Naive thymus-derived CD4-positive, alpha-beta T cell (primary cell): ENCODE data around the gene TPP1. TPM values are rescaled to one million over a fixed set of nuclear protein-coding genes. Genes with fewer than 3 reads are reported as not detected.
A peak's percentile ranks its signal among the peaks of the same experiment; 100 is the strongest.

Experiments
- ATAC-seq: fragments of 150-1000 bp; cut with Tn5 transposase; 2 replicates; pipeline ENCODE4 v1.10.0; 2021; ENCODE audit warnings: mild to moderate bottlenecking, moderate library complexity
- CTCF ChIA-PET: fragments of 350-600 bp; sonication (Branson Sonifier 250); formaldehyde crosslinking; loops from one replicate; lab custom pipeline; 2021; ENCODE audit warnings: antibody characterized with exemption; lab: Charles Lee
- POLR2A ChIA-PET: fragments of 350-600 bp; sonication (Branson Sonifier 250); formaldehyde crosslinking; loops from one replicate; lab custom pipeline; 2021; ENCODE audit warnings: antibody characterized with exemption, inconsistent platforms; lab: Charles Lee
- DNase-seq, 9 donors: peaks; one replicate each; pipeline versions ENCODE4 v3.0.0 to v3.0.0-alpha.2; 2020 to 2022; ENCODE audit warnings: mixed read lengths in 1 of 9
- H3K27ac ChIP-seq: one replicate; pipeline ENCODE4 v1.7.0; 2013; ENCODE audit warnings: mild to moderate bottlenecking, low read depth, low read length, moderate library complexity
- H3K27me3 ChIP-seq, 2 donors: one replicate each; pipeline ENCODE4 v1.7.0; 2013; ENCODE audit warnings: low read length in 2 of 2, mild to moderate bottlenecking in 2 of 2, moderate library complexity in 2 of 2; ENCODE audit not compliant: control insufficient read depth in 2 of 2, insufficient read depth in 2 of 2
- H3K36me3 ChIP-seq, 3 experiments: 1 replicate in 2 of 3; 2 replicates in 1 of 3; pipeline ENCODE4 v1.7.0; 2013; ENCODE audit warnings: low read length in 3 of 3, mild to moderate bottlenecking in 3 of 3, moderate library complexity in 1 of 3; ENCODE audit not compliant: insufficient read depth in 3 of 3, control insufficient read depth in 2 of 3
- H3K4me1 ChIP-seq, 2 donors: one replicate each; pipeline ENCODE4 v1.7.0; 2013; ENCODE audit warnings: low read length in 2 of 2, mild to moderate bottlenecking in 2 of 2, moderate library complexity in 1 of 2; ENCODE audit not compliant: control insufficient read depth in 2 of 2, insufficient read depth in 2 of 2
- H3K4me3 ChIP-seq: 2 replicates; pipeline ENCODE4 v1.7.0; 2013; ENCODE audit warnings: mild to moderate bottlenecking, low read length
- H3K9me3 ChIP-seq, 3 experiments: 1 replicate in 2 of 3; 2 replicates in 1 of 3; pipeline ENCODE4 v1.7.0; 2013; ENCODE audit warnings: low read length in 3 of 3; ENCODE audit not compliant: control insufficient read depth in 2 of 3
- H3K27ac Mint-ChIP-seq, 9 donors: one replicate each; pipeline ENCODE4 v1.8.0; 2020 to 2022; ENCODE audit warnings: mixed read lengths in 9 of 9, mild to moderate bottlenecking in 8 of 9, moderate library complexity in 5 of 9, inconsistent platforms in 2 of 9
- H3K27me3 Mint-ChIP-seq, 5 donors: one replicate each; pipeline ENCODE4 v1.8.0; 2021 to 2022; ENCODE audit warnings: mixed read lengths in 5 of 5, mild to moderate bottlenecking in 1 of 5
- H3K36me3 Mint-ChIP-seq, 5 donors: one replicate each; pipeline ENCODE4 v1.8.0; 2020 to 2022; ENCODE audit warnings: mixed read lengths in 5 of 5, mild to moderate bottlenecking in 3 of 5, inconsistent platforms in 1 of 5
- H3K4me1 Mint-ChIP-seq, 7 donors: one replicate each; pipeline ENCODE4 v1.8.0; 2020 to 2022; ENCODE audit warnings: mixed read lengths in 7 of 7, mild to moderate bottlenecking in 3 of 7, inconsistent platforms in 1 of 7
- H3K4me3 Mint-ChIP-seq, 10 donors: one replicate each; pipeline ENCODE4 v1.8.0; 2020 to 2022; ENCODE audit warnings: mild to moderate bottlenecking in 10 of 10, mixed read lengths in 10 of 10, moderate library complexity in 6 of 10, inconsistent platforms in 2 of 10
- H3K9me3 Mint-ChIP-seq, 11 donors: one replicate each; pipeline ENCODE4 v1.8.0; 2020 to 2022; ENCODE audit warnings: mixed read lengths in 11 of 11, mild to moderate bottlenecking in 4 of 11, inconsistent platforms in 1 of 11, moderate library complexity in 1 of 11
- intact Hi-C, 2 donors: fragments of 100-400 bp; cut with micrococcal nuclease; formaldehyde crosslinking; loops; one replicate each; pipeline ENCODE4 v1.15.1; 2023
- polyA plus RNA-seq, 2 donors: library from polyadenylated mRNA; unstranded; fragments of 300-500 nt; fragmentation: Illumina TruSeq; gene quantifications; one replicate each; pipeline ENCODE4 v1.2.3, GENCODE V29; 2021
- total RNA-seq, 6 experiments: library from RNA in 5 of 6; stranded (reverse) in 5 of 6; gene quantifications; 1 replicate in 5 of 6; 2 replicates in 1 of 6; pipeline ENCODE4 v1.2.3 and lab custom pipeline; 2021 to 2026

Gene TPP1
- total and polyA plus RNA-seq, 7 experiments from 2014 or later, result 49.9 to 160 (median 116) TPM

DNA sequence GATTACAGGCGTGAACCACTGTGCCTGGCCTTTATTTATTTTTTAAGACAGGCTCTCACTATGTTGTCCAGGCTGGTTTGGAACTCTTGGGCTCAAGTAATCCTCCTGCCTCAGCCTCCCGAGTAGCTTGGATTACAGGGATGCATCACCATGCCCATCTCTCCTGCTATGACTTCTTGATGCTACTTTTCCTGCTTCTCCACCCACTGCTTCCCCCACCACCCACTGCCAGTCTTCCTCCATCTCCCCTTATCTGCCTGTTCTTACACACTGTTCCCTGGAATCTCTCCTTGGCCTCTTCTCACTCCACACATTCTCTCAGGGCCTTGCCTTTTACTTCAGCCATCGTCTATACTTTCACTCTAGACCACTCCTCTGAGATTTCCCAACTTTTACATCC lies 17.3 kb upstream of the TPP1 start:
- H3K4me1 ChIP-seq, result no peaks in the 10 kb centered on the region
- Mint-ChIP-seq H3K4me1 (peaks cover 0 to 7% (median 5%) of the 10 kb centered on the region in 7 donors), H3K27me3 (no peaks in the 10 kb centered on the region), H3K4me3 (no peak overlapping the region), H3K36me3 (peaks cover 0 to 16% (median 8%) of the 10 kb centered on the region in 5 donors), H3K27ac (no peak overlapping the region), H3K9me3 (peaks cover 0 to 1% (median 0%) of the 10 kb centered on the region in 11 donors)
- ChIA-PET POLR2A (interaction anchor here (1.4 kb wide), 1 partner anchor 17 kb away, joined by 4 read pairs; the partner anchor contains the start of gene TPP1), CTCF (interaction anchor here (0.8 kb wide), 1 partner anchor 18 kb away, joined by 3 read pairs; no protein-coding TSS in a partner anchor)
- H3K27me3 ChIP-seq, result no peaks in the 10 kb centered on the region
- peaks cover 0 to 43% (median 0%) of the 10 kb centered on the region in 3 experiments for H3K36me3 ChIP-seq
- H3K27ac ChIP-seq, result no peak overlapping the region
- ATAC-seq (no peak), DNase-seq (no peak)
- H3K4me3 ChIP-seq, result no peak overlapping the region
- H3K9me3 ChIP-seq, result no peaks in the 10 kb centered on the region
- intact Hi-C loops, result no loop called here

DNA sequence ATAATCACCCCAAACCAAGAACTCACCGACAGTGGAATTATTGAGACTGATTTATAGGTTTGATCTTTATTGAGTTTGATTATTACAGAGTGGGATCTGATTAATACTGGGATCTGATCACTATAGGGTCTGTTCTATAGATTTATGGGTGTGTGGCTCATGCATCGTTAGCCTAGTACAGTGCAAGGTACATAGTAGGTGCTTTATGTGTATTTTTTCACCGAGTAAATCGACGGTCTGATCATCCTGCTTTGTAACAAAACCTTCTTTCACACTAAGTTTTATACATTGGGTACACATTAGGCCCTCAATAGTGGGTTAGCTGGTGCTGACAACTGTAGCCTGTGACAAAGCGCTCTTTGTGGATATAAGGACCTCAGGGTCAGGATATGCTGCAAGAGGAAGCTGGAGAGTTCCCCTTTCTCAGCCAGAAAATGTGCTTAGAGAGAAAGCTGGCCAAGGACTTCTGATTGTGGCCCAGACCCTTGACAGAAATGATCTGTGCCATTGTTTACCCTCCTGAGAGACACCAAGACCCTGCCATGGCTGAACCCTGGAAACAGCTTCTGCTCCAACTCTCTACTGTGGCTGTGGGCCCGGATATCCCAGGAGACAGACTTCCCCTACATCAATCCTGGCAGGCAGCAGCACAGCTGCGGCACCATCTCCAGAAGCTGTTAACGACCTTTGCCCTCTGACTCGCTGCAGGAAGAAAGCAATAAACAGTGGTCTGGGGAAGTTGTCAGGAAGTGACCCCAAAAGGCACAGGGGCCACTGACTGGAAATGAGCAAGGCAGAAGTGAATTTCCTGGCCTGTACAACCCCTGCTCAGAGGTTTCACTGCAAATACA lies 16.1 kb upstream of the TPP1 start:
- no peak overlapping the region for H3K27ac ChIP-seq
- H3K9me3 Mint-ChIP-seq, result peaks cover 0 to 1% (median 0%) of the 10 kb centered on the region in 11 donors
- ATAC-seq (peak; percentile 69), DNase-seq (no peak)
- peaks cover 0 to 46% (median 0%) of the 10 kb centered on the region in 3 experiments for H3K36me3 ChIP-seq
- POLR2A ChIA-PET, result interaction anchor here (0.6 to 1.4 kb wide), 3 partner anchors 14 to 18 kb away, joined by 3 to 6 read pairs (median 4); partner anchors contain the start of gene TPP1
- H3K4me1 Mint-ChIP-seq, result peaks cover 0 to 7% (median 5%) of the 10 kb centered on the region in 7 donors
- no peaks in the 10 kb centered on the region for H3K9me3 ChIP-seq
- H3K4me3 Mint-ChIP-seq, result no peak overlapping the region
- CTCF ChIA-PET, result interaction anchor here (0.8 to 0.9 kb wide), 2 partner anchors 8 to 17 kb away, joined by 3 read pairs; no protein-coding TSS in a partner anchor
- intact Hi-C loops, result no loop called here
- H3K4me3 ChIP-seq, result no peak overlapping the region
- no peaks in the 10 kb centered on the region for H3K27me3 Mint-ChIP-seq
- H3K36me3 Mint-ChIP-seq, result peaks cover 0 to 21% (median 12%) of the 10 kb centered on the region in 5 donors
- H3K27ac Mint-ChIP-seq, result peak overlapping the region in 2 of 9 donors; percentile 3 to 39
- H3K27me3 ChIP-seq, result no peaks in the 10 kb centered on the region
- no peaks in the 10 kb centered on the region for H3K4me1 ChIP-seq

- DNase-seq (no peak), ATAC-seq (no peak)
- ChIA-PET CTCF (interaction anchor here (0.9 kb wide), 1 partner anchor 9 kb away, joined by 3 read pairs; no protein-coding TSS in a partner anchor), POLR2A (interaction anchor here (1.1 to 1.3 kb wide), 2 partner anchors 10 to 13 kb away, joined by 3 read pairs; no protein-coding TSS in a partner anchor)
- intact Hi-C loops, result no loop called here
- peaks cover 0 to 43% (median 0%) of the 10 kb centered on the region in 3 experiments for H3K36me3 ChIP-seq
- no peak overlapping the region for H3K4me3 ChIP-seq
- no peaks in the 10 kb centered on the region for H3K4me1 ChIP-seq
- H3K27ac ChIP-seq, result no peak overlapping the region
- Mint-ChIP-seq H3K27ac (peak overlapping the region in 2 of 9 donors; percentile 26 to 39), H3K36me3 (peaks cover 0 to 17% (median 10%) of the 10 kb centered on the region in 5 donors), H3K4me1 (peaks cover 0 to 5% (median 3%) of the 10 kb centered on the region in 7 donors), H3K4me3 (no peak overlapping the region), H3K27me3 (no peaks in the 10 kb centered on the region), H3K9me3 (peaks cover 0 to 1% (median 0%) of the 10 kb centered on the region in 11 donors)
- no peaks in the 10 kb centered on the region for H3K27me3 ChIP-seq
- H3K9me3 ChIP-seq, result no peaks in the 10 kb centered on the region
These were observed 15.3 kb upstream of the TPP1 start for GRCh38 chr11:6634534-6634933.

DNA sequence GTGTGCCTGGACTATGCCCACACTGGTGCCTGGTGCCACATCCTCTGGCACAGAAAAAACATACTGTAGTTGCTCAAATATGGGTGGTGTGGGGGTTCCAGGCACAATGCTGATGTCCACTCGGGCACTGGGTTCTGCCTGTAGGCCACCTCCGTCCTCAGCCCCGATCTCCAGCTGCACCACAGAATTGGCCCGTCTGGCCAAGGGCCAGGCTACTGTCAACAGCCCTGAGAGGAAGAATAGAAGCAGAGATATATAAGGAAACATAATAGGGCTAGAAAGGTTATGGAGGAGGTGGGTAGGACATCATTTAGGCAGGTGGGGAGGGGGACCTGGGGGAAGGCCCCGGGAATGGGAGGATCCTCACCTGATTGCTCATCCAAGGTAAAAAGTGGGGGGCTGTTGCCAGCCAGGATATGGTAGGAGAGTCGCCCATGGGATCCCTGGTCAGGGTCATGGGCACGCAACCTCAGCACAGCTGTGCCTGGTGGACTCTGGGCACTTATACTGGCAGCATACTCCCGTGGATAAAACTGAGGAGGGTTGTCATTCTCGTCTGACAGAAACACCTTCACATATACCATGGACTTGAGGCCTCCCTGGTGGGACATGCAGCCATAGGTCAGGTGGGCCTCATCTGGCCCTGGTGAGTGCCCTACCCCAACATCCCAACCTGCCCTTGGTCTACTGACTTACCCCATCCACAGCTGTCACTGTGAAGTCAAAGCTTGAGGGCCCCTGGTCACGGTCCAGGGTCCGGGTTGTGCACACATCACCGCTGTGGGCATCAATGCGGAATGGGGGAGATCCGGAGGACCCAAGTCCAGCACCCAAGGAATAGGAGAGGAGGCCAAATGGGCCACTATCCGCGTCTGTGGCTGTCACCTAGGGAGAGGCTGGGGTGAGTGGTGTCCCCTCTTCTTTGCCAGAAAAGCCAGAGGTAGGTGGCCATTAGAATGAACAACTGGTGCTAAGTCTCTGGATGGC lies 14.5 kb upstream of the TPP1 start:
- no peaks in the 10 kb centered on the region for H3K27me3 Mint-ChIP-seq
- no peaks in the 10 kb centered on the region for H3K4me1 ChIP-seq
- peak overlapping the region in 1 of 9 donors; percentile 56 for H3K27ac Mint-ChIP-seq
- H3K36me3 Mint-ChIP-seq, result peaks cover 0 to 21% (median 7%) of the 10 kb centered on the region in 5 donors
- no peaks in the 10 kb centered on the region for H3K9me3 ChIP-seq
- H3K36me3 ChIP-seq, result peaks cover 0 to 46% (median 0%) of the 10 kb centered on the region in 3 experiments
- no peak overlapping the region for H3K4me3 ChIP-seq
- CTCF ChIA-PET, result interaction anchor here (0.9 kb wide), 1 partner anchor 9 kb away, joined by 3 read pairs; no protein-coding TSS in a partner anchor
- H3K4me3 Mint-ChIP-seq, result no peak overlapping the region
- POLR2A ChIA-PET, result interaction anchor here (0.8 to 1.3 kb wide), 4 partner anchors 10 to 22 kb away, joined by 3 read pairs; partner anchors contain the start of gene TAF10
- no peak overlapping the region for H3K27ac ChIP-seq
- intact Hi-C loops, result no loop called here
- H3K4me1 Mint-ChIP-seq, result peaks cover 0 to 2% (median 0%) of the 10 kb centered on the region in 7 donors
- ATAC-seq (no peak), DNase-seq (no peak)
- H3K27me3 ChIP-seq, result no peaks in the 10 kb centered on the region
- H3K9me3 Mint-ChIP-seq, result peaks cover 0 to 1% (median 0%) of the 10 kb centered on the region in 11 donors

GRCh38 chr11:6632116-6633073 lies 13.2 kb upstream of the TPP1 start:
- no peak overlapping the region for H3K4me3 ChIP-seq
- peaks cover 3 to 4% of the 10 kb centered on the region in 2 donors for H3K4me1 ChIP-seq
- no peak for ATAC-seq
- ChIA-PET POLR2A (interaction anchor here (0.9 to 1.2 kb wide), 4 partner anchors 14 to 48 kb away, joined by 3 to 4 read pairs (median 3); partner anchors contain the start of gene TAF10), CTCF (interaction anchor here (1.2 kb wide), 1 partner anchor 30 kb away, joined by 3 read pairs; no protein-coding TSS in a partner anchor)
- Mint-ChIP-seq H3K4me3 (no peak overlapping the region), H3K36me3 (peaks cover 0 to 26% (median 10%) of the 10 kb centered on the region in 5 donors), H3K27ac (no peak overlapping the region), H3K9me3 (peaks cover 0 to 1% (median 0%) of the 10 kb centered on the region in 11 donors), H3K4me1 (peaks cover 10 to 15% (median 11%) of the 10 kb centered on the region in 7 donors), H3K27me3 (no peaks in the 10 kb centered on the region)
- no peaks in the 10 kb centered on the region for H3K9me3 ChIP-seq
- no peaks in the 10 kb centered on the region for H3K27me3 ChIP-seq
- no peak overlapping the region for H3K27ac ChIP-seq
- DNase-seq, result no peak
- intact Hi-C loops, result no loop called here
- H3K36me3 ChIP-seq, result peaks cover 0 to 46% (median 0%) of the 10 kb centered on the region in 3 experiments
